HG03442 (cell line): ENCODE data around the gene C14orf39.
"Not testable (repeated sequence)": the region's sequence is repeated elsewhere in the genome, so short reads cannot be mapped to it uniquely, and the experiment has no call there.

Source experiments
- ATAC-seq: cut with Tn5 transposase; IDR thresholded peaks from one replicate; pipeline ENCODE4 v1.9.1; 2021; ENCODE audit warnings: mild to moderate bottlenecking, moderate library complexity; ENCODE audit not compliant: unreplicated experiment

Gene C14orf39

DNA sequence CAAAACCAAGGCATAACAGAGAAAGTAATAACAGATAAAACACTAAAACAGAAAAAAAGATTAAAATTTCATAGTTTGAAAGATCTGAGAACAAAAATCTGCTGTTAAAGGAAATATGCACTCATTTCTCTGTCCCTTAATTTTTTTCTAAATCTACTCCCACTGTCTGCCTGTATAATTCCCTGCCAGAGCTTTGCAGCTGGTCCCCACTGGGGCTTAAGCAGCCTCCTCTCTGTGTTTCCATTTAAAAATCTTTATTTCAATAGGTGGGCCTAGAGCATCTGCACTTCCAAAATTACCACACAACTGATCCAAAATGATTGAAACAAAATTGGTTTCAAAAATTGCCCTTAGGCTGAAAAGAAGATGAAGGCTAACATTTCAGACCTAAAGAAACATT, 16.7 kb upstream of the C14orf39 start:
- ATAC-seq, result no peak

GRCh38 chr14:60495946-60496345, 10.1 kb upstream of the C14orf39 start:
- ATAC-seq, result no peak

GRCh38 chr14:60490270-60490669, 4.4 kb upstream of the C14orf39 start:
- ATAC-seq, result no peak

- no peak for ATAC-seq
Measured at GRCh38 chr14:60488175-60488574, 2.3 kb upstream of the C14orf39 start.

GRCh38 chr14:60487211-60487610, 1.3 kb upstream of the C14orf39 start:
- no peak for ATAC-seq

- ATAC-seq, result no peak
Measured at GRCh38 chr14:60485057-60485597, 736 bp downstream of the C14orf39 start.

- ATAC-seq, result no peak
Measured at GRCh38 chr14:60482743-60483142, 3.1 kb downstream of the C14orf39 start.

DNA sequence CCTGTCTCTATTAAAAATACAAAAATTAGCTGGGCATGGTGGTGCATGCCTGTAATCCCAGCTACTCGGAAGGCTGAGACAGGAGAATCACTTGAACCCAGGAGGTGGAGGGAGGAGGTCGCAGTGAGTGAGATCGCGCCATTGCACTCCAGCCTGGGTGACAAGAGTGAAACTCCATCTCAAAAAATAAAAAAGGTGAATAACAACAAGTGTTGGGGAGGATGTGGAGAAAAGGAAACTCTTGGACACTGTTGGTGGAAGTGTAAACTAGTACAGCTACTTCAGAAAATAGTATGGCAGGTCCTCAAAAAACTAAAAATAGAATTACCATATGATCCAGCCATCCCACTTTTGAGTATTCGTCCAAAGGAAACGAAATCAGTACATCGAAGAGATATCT, 5.6 kb downstream of the C14orf39 start:
- ATAC-seq, result not testable (repeated sequence)

DNA sequence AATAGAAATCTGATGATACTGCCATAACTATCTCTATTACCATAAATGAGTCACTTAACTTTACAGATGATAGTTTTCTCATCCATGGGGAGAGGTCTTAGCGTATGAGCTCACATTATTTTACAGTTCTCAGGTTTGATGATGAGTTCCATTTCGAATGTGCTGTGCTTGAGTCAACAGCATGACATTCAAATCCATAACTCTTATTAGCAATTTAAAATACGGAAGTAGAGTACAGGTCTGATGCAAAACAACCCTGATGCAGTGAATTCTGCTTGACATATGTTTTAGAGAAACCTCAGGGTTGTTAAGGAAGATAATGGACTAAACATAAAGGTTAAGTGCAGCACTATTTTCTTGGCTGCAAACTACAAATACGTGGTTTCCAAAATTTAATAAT, 30.0 kb downstream of the C14orf39 start:
- no peak for ATAC-seq

DNA sequence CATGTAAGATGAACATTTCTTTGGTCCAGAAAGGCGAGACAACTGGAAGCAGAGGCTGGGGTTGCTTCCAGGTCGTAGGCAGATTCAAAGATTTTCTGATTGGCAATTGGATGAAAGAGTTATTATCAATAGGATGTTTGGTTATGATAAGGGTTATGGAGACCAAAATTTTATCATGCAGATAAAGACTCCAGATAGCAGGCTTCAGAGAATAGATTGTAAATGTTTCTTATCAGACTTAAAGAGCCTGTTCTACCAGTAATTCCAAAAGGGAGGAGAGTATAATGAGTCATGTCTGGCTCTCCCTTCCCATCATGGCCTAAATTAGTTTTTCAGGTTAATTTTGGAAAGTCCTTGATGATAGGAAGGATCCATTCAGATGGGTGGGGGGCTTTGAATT, 55.6 kb downstream of the C14orf39 start:
- no peak for ATAC-seq

DNA sequence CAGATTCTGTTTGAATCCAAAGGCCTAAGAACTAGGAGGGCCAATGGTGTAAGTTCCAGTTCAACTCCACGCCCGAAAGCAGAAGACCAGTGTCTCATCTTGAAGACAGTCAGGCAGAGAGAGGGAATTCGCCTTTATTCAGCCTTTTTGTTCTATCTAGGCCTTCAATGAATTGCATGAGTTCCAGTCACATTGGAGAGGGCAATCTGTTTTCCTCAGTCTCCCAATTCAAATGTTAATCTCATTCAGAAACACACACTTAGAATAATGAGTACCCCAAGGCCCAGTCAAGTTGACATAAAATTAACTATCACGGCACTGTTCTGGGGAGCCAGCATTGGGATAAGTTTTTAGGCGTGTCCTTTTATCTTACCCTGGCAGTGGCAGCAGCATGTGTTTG, 65.8 kb downstream of the C14orf39 start:
- no peak for ATAC-seq

DNA sequence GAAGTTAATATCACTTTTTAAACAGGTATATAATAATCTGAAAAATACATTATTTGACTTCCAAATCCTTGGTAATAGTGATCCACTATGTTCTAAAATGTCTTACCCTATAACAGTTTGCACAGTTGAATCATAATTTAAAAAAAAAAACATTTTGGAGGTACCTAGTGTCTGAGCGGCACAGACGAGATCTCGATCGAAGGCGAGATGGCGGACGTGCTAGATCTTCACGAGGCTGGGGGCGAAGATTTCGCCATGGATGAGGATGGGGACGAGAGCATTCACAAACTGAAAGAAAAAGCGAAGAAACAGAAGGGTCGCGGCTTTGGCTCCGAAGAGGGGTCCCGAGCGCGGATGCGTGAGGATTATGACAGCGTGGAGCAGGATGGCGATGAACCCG, 88.3 kb downstream of the C14orf39 start:
- not testable (repeated sequence) for ATAC-seq

DNA sequence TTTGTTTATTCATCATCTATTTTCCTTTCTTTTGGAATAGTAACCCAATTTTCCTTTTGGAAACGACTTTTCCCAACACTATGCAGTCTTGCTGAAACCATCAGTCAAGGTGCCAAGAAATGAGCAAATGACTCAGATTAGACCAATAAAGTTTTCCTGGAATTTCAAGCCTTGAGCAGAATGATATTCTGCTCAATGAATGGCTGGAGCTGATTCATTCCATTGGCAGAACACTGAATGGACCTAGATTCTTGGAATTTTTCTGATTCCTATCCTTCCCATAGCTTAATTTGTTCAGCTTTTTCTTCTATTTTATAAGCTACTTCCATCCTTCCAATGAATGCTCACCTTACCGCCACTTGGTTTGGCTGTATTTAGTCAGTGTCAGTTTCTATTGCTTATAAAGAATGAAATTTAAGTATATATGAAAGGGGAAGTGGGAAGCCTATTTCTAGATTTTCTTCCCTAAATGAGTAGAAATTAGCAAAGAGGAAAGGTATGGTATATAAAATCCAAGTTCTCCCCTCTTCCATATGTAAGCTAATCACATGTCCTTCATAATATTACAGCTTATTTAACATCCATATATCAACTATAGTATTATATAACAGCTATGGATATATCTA, 89.0 kb downstream of the C14orf39 start:
- ATAC-seq, result no peak
